NT2/D1 (cell line): ENCODE data around the gene DSCAM.

ENCODE experiments used
- DNase-seq: peaks from one replicate; pipeline ENCODE4 v3.0.0-alpha.2; 2011; ENCODE audit warnings: low read depth, low spot score
- H3K27me3 ChIP-seq: 2 replicates; pipeline ENCODE4 v1.6.0; 2011; ENCODE audit warnings: mild to moderate bottlenecking; ENCODE audit not compliant: insufficient read length, insufficient read depth
- H3K36me3 ChIP-seq: 2 replicates; pipeline ENCODE4 v1.6.1; 2011; ENCODE audit warnings: mild to moderate bottlenecking, low read length, mixed read lengths; ENCODE audit not compliant: insufficient read depth, insufficient read length
- H3K4me1 ChIP-seq: 2 replicates; pipeline ENCODE4 v1.5.1; 2011; ENCODE audit not compliant: insufficient read depth, insufficient read length
- H3K4me3 ChIP-seq: 2 replicates; pipeline ENCODE4 v1.5.1; 2011; ENCODE audit warnings: low read depth; ENCODE audit not compliant: insufficient read length
- H3K9ac ChIP-seq: 2 replicates; pipeline ENCODE4 v1.6.0; 2011; ENCODE audit warnings: low read depth; ENCODE audit not compliant: insufficient read length
- H3K9me3 ChIP-seq: 2 replicates; pipeline ENCODE4 v1.5.1; 2011; ENCODE audit warnings: mild to moderate bottlenecking, low read length; ENCODE audit not compliant: insufficient read depth
- SUZ12 ChIP-seq: IDR thresholded peaks from 2 replicates; pipeline ENCODE4 v1.6.1; 2011; ENCODE audit not compliant: insufficient read length, insufficient read depth; ENCODE audit errors: extremely low read depth
- YY1 ChIP-seq: IDR thresholded peaks from 2 replicates; pipeline ENCODE4 v1.6.1; 2011; ENCODE audit not compliant: insufficient read length, insufficient read depth
- ZNF274 ChIP-seq: IDR thresholded peaks from 2 replicates; pipeline ENCODE4 v1.6.1; 2011; ENCODE audit warnings: mild to moderate bottlenecking, low read depth, low read length

DSCAM gene

GRCh38 chr21:39969691-39970364, 877.1 kb downstream of the DSCAM start:
- Histone ChIP-seq H3K4me1 (no peaks in the 10 kb centered on the region), H3K36me3 (no peaks in the 10 kb centered on the region), H3K4me3 (no peak overlapping the region), H3K9me3 (no peaks in the 10 kb centered on the region), H3K9ac (no peak overlapping the region), H3K27me3 (peaks cover 7% of the 10 kb centered on the region)
- no peak for DNase-seq
- TF ChIP-seq SUZ12 (no peak), YY1 (no peak), ZNF274 (no peak)

GRCh38 chr21:39968010-39968409, 878.9 kb downstream of the DSCAM start:
- no peak overlapping the region for H3K9ac ChIP-seq
- H3K9me3 ChIP-seq: no peaks in the 10 kb centered on the region
- no peak overlapping the region for H3K4me3 ChIP-seq
- no peaks in the 10 kb centered on the region for H3K4me1 ChIP-seq
- no peak for DNase-seq
- no peaks in the 10 kb centered on the region for H3K36me3 ChIP-seq
- TF ChIP-seq SUZ12 (no peak), ZNF274 (no peak), YY1 (no peak)
- no peaks in the 10 kb centered on the region for H3K27me3 ChIP-seq

- TF ChIP-seq SUZ12 (no peak), YY1 (no peak), ZNF274 (no peak)
- no peak overlapping the region for H3K4me3 ChIP-seq
- H3K36me3 ChIP-seq: no peaks in the 10 kb centered on the region
- no peaks in the 10 kb centered on the region for H3K9me3 ChIP-seq
- no peaks in the 10 kb centered on the region for H3K4me1 ChIP-seq
- no peaks in the 10 kb centered on the region for H3K27me3 ChIP-seq
- no peak for DNase-seq
- H3K9ac ChIP-seq: no peak overlapping the region
Observed at GRCh38 chr21:39966786-39967185, 880.2 kb downstream of the DSCAM start.

GRCh38 chr21:39965026-39965425, 881.9 kb downstream of the DSCAM start:
- DNase-seq: no peak
- no peaks in the 10 kb centered on the region for H3K4me1 ChIP-seq

GRCh38 chr21:39961251-39961650, 885.7 kb downstream of the DSCAM start:
- peaks cover 17% of the 10 kb centered on the region; the same call in 1 of the 2 replicates for H3K9me3 ChIP-seq
- no peaks in the 10 kb centered on the region for H3K4me1 ChIP-seq
- no peaks in the 10 kb centered on the region for H3K27me3 ChIP-seq
- no peak for DNase-seq
- H3K36me3 ChIP-seq: no peaks in the 10 kb centered on the region
- no peak overlapping the region for H3K9ac ChIP-seq
- no peak overlapping the region for H3K4me3 ChIP-seq
- TF ChIP-seq SUZ12 (no peak), ZNF274 (no peak), YY1 (no peak)

More at GRCh38 chr21:39965026-39965425, 881.9 kb downstream of the DSCAM start:
- H3K9ac ChIP-seq: no peak overlapping the region
- H3K27me3 ChIP-seq: no peaks in the 10 kb centered on the region
- no peaks in the 10 kb centered on the region for H3K36me3 ChIP-seq
- peaks cover 12% of the 10 kb centered on the region; the same call in 1 of the 2 replicates for H3K9me3 ChIP-seq
- TF ChIP-seq SUZ12: no peak
- no peak for TF ChIP-seq ZNF274
- no peak for TF ChIP-seq YY1
- H3K4me3 ChIP-seq: no peak overlapping the region
